Progenitor cell of endocrine pancreas (in vitro differentiated cells): Measurements from ENCODE around the gene RTN4. TPM values are rescaled to one million over a fixed set of nuclear protein-coding genes. Genes with fewer than 3 reads are reported as not detected.

Experiments
- DNase-seq: peaks from one replicate; pipeline ENCODE4 v3.0.0; 2021; ENCODE audit warnings: low spot score; ENCODE audit not compliant: unreplicated experiment
- H3K27ac Mint-ChIP-seq: 2 replicates; pipeline ENCODE4 v1.8.0; 2021; ENCODE audit warnings: mild to moderate bottlenecking, moderate library complexity, mixed read lengths
- H3K27me3 Mint-ChIP-seq: 2 replicates; pipeline ENCODE4 v1.8.0; 2021; ENCODE audit warnings: mixed read lengths
- H3K36me3 Mint-ChIP-seq: 2 replicates; pipeline ENCODE4 v1.8.0; 2022; ENCODE audit warnings: mixed read lengths; ENCODE audit not compliant: insufficient read depth
- H3K4me1 Mint-ChIP-seq: 2 replicates; pipeline ENCODE4 v1.8.0; 2021; ENCODE audit warnings: low read depth, mixed read lengths
- H3K4me3 Mint-ChIP-seq: 2 replicates; pipeline ENCODE4 v1.8.0; 2021; ENCODE audit warnings: low read depth, mild to moderate bottlenecking, moderate library complexity, mixed read lengths
- H3K9me3 Mint-ChIP-seq: 2 replicates; pipeline ENCODE4 v1.8.0; 2021; ENCODE audit warnings: low read depth, mixed read lengths
- total RNA-seq: library from RNA; stranded (reverse); gene quantifications from 2 replicates; pipeline ENCODE4 v1.2.1, GENCODE V29; 2021
- TF ChIP-seq, protein P1 (sequence below): fragments of 200-600 bp; sonication (generic); IDR thresholded peaks from one replicate; pipeline ENCODE4 v1.5.0; 2021; ENCODE audit warnings: antibody characterized with exemption, mild to moderate bottlenecking; ENCODE audit not compliant: unreplicated experiment

The RTN4 gene
- total RNA-seq, 1 donor from 2014 or later = 246 TPM

DNA sequence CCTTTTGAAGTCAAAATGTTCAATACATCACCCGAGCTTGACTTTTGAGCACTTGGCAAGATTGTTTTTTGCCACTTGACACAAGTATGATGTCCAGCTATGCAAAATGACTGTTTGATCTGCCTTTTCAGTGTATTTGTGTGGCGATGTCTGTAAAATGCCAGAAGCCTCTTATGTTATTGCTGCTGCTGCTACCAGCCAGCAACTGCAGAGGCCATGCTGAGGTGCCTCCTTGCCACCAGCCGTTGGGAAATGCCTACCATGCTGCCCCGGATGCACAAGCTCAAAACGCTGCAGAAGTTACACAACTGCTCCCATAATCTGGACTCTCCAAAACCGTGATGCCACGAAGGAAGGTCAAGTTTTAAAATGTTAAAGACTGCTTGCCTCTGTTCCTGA lies 80.3 kb downstream of the RTN4 start:
- H3K36me3 Mint-ChIP-seq = peaks cover 19% of the 10 kb centered on the region
- H3K4me1 Mint-ChIP-seq = no peaks in the 10 kb centered on the region
- H3K9me3 Mint-ChIP-seq = no peaks in the 10 kb centered on the region
- no peak overlapping the region for H3K4me3 Mint-ChIP-seq
- no peak for DNase-seq
- TF ChIP-seq, protein P1, sequence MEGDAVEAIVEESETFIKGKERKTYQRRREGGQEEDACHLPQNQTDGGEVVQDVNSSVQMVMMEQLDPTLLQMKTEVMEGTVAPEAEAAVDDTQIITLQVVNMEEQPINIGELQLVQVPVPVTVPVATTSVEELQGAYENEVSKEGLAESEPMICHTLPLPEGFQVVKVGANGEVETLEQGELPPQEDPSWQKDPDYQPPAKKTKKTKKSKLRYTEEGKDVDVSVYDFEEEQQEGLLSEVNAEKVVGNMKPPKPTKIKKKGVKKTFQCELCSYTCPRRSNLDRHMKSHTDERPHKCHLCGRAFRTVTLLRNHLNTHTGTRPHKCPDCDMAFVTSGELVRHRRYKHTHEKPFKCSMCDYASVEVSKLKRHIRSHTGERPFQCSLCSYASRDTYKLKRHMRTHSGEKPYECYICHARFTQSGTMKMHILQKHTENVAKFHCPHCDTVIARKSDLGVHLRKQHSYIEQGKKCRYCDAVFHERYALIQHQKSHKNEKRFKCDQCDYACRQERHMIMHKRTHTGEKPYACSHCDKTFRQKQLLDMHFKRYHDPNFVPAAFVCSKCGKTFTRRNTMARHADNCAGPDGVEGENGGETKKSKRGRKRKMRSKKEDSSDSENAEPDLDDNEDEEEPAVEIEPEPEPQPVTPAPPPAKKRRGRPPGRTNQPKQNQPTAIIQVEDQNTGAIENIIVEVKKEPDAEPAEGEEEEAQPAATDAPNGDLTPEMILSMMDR = no peak
- H3K27ac Mint-ChIP-seq = peak overlapping the region; percentile 15
- H3K27me3 Mint-ChIP-seq = no peaks in the 10 kb centered on the region

DNA sequence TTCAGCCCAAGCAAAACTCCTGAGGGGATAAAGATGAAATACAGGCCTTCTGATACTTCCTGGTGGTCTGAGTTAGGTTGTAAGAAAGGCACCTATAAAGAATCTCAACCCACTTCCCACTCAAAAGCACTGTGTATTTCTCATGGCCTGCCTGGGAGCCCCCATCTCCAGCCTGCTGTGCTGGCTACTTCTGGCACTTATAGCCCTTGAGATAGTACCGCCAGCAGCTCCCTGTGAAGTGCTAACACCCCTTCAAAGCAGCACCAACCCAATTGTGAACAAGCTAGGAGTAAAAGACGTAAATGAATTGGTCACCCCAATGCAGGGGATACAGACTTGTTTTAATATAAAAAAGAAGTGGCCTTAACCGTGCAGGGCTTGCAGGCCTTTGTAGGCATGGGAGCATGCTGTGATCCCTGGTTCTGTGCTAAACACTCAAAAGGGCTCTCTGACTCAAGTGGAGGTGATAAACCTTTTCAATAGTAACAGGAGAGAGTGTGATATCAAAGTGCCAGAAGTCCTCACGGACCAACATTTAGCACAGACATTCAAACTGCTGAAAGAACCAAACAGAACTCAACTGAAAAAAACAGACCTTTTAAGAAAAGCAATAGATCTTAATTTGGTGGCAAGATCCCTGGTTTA lies 80.8 kb downstream of the RTN4 start:
- H3K27me3 Mint-ChIP-seq = no peaks in the 10 kb centered on the region
- TF ChIP-seq, protein P1 = no peak
- no peaks in the 10 kb centered on the region for H3K9me3 Mint-ChIP-seq
- H3K27ac Mint-ChIP-seq = peak overlapping the region; percentile 53
- DNase-seq = no peak
- H3K4me3 Mint-ChIP-seq = no peak overlapping the region
- H3K36me3 Mint-ChIP-seq = peaks cover 19% of the 10 kb centered on the region
- H3K4me1 Mint-ChIP-seq = no peaks in the 10 kb centered on the region

DNA sequence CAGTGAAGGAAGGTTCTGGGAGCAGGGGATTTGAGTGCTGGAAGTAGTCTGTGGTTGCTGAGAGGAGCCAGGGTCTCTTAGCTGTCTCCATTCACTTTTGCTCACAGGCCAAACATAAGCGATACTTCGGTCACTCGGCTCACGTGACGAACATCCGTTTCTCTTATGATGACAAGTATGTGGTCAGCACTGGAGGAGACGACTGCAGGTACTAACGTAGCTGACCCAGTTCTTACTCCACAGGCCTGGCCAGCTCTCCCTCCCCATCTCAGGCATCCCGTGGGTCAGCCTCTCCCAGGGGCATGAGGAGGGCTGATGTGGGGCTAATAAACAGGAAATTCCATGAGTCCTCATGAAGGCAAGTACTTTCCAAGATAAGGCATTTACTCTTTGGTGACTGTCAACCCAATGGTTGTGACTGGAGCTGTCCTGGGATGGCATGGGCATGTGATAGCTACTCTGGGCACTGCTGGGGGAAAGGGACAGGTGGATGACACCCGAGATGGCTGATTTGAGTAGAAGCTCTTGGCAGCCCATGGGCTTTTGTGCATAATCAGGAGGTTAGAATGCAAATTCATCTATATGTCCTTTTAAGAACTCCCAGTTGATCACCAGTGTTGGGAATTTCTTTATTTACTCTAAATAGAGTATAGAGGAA lies 81.6 kb downstream of the RTN4 start:
- H3K9me3 Mint-ChIP-seq = no peaks in the 10 kb centered on the region
- no peaks in the 10 kb centered on the region for H3K27me3 Mint-ChIP-seq
- no peak for DNase-seq
- TF ChIP-seq, protein P1 = no peak
- no peaks in the 10 kb centered on the region for H3K4me1 Mint-ChIP-seq
- peak overlapping the region; percentile 17 for H3K27ac Mint-ChIP-seq
- no peak overlapping the region for H3K4me3 Mint-ChIP-seq
- H3K36me3 Mint-ChIP-seq = peaks cover 19% of the 10 kb centered on the region

DNA sequence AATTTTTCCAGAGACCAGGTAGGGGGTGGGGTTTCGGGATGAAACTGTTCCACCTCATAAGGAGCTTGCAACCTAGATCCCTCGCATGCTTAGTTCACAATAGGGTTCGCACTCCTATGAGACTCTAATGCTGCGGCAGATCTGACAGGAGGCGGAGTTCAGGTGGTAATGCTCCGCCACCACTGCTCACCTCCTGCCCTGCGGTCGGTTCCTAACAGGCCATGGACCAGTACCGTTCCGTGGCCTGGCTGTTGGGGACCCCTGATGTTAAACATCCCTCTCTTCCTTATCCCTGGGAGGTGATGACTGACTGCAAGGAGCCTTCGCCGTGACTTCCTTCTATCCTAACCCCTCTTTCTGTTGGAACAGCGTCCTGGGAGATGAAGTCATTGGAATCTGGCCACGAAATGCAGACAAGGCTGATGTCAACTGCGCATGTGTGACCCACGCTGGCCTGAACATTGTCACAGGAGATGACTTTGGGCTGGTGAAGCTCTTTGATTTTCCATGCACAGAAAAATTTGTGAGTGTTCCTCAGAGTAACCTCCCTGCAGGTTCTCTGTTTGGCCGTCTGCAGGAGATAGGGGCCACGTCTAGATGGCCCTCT lies 82.4 kb downstream of the RTN4 start:
- no peak for DNase-seq
- H3K27ac Mint-ChIP-seq = peak overlapping the region; percentile 17
- H3K9me3 Mint-ChIP-seq = no peaks in the 10 kb centered on the region
- no peaks in the 10 kb centered on the region for H3K27me3 Mint-ChIP-seq
- H3K4me3 Mint-ChIP-seq = no peak overlapping the region
- H3K36me3 Mint-ChIP-seq = peaks cover 16% of the 10 kb centered on the region
- TF ChIP-seq, protein P1 = no peak
- no peaks in the 10 kb centered on the region for H3K4me1 Mint-ChIP-seq

DNA sequence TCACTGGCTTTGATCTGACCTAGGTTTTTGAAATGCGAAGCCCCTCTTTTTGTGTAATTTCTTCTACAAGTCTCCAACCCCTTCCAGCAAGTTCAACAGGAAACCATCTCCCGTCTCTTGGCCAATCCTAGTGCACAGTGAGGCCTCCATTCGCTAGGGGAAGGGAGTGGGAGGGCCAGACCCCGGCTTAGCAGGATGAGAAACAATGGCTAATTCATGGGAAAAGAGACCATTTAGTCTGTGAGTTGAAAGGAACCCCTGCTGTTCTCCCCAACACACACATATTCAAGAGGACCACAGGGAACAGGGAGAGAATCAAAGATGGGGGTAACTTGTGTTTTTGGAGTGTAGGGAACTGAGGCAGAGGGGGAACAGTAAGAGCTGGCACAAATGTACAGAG lies 83.0 kb downstream of the RTN4 start:
- no peak for DNase-seq
- H3K9me3 Mint-ChIP-seq = no peaks in the 10 kb centered on the region
- H3K27me3 Mint-ChIP-seq = no peaks in the 10 kb centered on the region
- peak overlapping the region; percentile 9 for H3K27ac Mint-ChIP-seq
- H3K36me3 Mint-ChIP-seq = peaks cover 15% of the 10 kb centered on the region
- TF ChIP-seq, protein P1 = no peak
- H3K4me1 Mint-ChIP-seq = no peaks in the 10 kb centered on the region
- no peak overlapping the region for H3K4me3 Mint-ChIP-seq
